GM21786 (cell line): Measurements from ENCODE around the gene PEX11G.
"Not testable (repeated sequence)": the region's sequence is repeated elsewhere in the genome, so short reads cannot be mapped to it uniquely, and the experiment has no call there.

Source experiments
- ATAC-seq: cut with Tn5 transposase; IDR thresholded peaks from one replicate; pipeline ENCODE4 v1.9.1; 2021; ENCODE audit not compliant: unreplicated experiment

The PEX11G gene

DNA sequence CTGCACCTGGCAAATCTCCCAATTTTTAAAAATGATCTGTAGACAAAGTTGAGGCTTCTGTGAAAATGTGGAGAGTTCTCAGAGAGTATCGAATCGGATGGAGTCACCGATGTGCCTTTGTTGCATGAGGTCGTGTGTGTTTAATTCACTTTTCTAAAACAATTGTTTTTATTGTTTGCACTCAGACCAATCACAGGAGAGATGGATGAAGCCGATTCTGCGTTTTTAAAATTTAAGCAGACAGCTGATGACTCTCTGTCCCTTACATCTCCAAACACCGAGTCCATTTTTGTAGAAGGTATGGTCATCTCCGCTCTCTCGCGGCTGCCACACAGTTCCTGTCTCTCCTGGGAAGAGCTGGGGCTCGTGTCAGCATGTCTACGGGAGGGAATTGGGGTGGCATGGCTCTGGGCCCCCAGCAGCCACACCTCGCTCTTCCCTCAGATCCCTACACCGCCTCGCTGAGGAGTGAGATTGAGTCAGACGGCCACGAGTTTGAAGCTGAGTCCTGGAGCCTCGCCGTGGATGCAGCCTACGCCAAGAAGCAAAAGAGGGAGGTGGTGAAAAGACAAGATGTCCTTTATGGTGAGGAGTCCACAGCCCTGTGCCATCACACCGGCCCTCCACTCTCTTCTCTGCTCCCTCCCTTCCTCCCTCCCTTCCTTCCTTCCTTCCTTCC lies 47.2 kb downstream of the PEX11G start:
- ATAC-seq = no peak

- no peak for ATAC-seq
Observed at GRCh38 chr19:7440188-7440975, 48.5 kb downstream of the PEX11G start.

DNA sequence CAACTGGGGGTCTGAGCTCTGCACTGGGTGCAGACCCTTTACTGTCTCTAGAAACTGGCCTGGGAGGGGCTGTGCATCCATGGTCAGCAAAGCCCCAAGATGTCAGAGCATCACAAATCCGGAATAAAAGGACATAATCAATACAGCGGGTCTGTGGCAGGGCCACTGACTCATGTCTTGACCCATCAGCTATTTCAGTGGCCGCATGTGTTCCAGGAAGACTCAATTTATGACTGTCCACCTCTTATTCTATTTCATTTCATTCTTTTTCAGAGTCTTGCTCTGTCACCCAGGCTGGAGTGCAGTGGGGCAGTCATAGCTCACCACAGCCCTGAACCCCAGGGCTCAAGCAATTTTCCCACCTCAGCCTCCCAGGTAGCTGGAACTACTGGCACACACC lies 53.2 kb downstream of the PEX11G start:
- ATAC-seq = no peak

GRCh38 chr19:7434391-7434790 lies 54.4 kb downstream of the PEX11G start:
- ATAC-seq = no peak

GRCh38 chr19:7433456-7433855 lies 55.4 kb downstream of the PEX11G start:
- ATAC-seq = not testable (repeated sequence)

DNA sequence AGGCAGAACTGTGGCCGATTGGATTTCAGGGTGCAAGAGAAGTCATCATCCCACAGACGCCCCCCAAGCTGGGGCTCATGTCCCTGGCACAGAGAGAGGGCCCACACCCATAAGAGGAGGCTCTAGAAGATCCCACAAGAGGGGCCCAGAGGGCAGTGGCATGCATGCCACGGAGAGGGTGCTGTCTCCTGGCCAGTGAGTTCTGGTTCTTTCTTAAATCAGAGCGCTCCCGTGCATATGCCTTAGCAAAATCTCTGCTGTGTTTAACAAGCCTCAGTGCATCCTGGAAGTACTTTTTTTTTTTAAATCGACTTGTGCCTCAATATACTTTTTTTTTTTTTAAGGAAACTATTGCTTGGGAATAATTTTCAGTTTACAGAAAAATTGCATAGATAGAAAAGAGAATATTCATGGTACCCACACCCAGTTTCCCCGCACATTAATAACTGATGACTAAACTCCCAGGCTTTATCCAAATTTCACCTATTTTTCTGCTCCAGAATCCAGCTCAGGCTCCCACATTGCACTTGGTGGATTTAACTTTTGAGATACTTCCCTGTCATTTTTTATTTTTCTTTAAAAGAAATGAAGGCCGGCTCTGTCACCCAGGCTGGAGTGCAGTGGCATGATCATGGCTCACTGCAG lies 59.1 kb downstream of the PEX11G start:
- ATAC-seq = no peak

- no peak for ATAC-seq
Observed at GRCh38 chr19:7428651-7429113, 60.2 kb downstream of the PEX11G start.

DNA sequence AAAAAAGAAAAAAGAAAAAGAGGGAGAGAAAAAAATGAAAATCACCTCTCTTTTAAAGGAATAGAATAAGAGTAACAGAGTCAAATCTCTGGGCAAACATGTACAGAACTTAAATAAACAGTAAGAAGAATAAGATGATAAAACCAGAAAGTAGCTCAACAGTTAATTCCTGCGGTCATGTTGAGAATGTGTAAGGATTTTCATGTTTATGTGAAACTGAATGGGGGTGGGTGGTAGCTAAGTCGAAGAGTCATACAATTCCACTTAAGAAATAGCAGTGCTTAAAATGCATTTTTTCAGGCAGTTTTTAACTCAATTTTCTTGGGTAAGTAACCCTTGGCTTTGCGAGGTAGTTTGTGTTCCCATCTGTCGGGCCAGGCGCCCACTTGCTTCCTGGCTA lies 60.9 kb downstream of the PEX11G start:
- no peak for ATAC-seq

GRCh38 chr19:7426986-7427385 lies 61.8 kb downstream of the PEX11G start:
- ATAC-seq = no peak
